GM18520 (cell line): ENCODE measurements around the gene AICDA.

Experiments
- ATAC-seq: cut with Tn5 transposase; IDR thresholded peaks from one replicate; pipeline ENCODE4 v1.9.1; 2021; ENCODE audit not compliant: unreplicated experiment

The AICDA gene

GRCh38 chr12:8556531-8557097, 56.0 kb downstream of the AICDA start:
- no peak for ATAC-seq

GRCh38 chr12:8554451-8555195, 58.0 kb downstream of the AICDA start:
- ATAC-seq, result no peak

- ATAC-seq, result no peak
Measured at GRCh38 chr12:8553088-8553627, 59.5 kb downstream of the AICDA start.
